ENCODE measurements around the gene KRT72.

The KRT72 gene

DNA sequence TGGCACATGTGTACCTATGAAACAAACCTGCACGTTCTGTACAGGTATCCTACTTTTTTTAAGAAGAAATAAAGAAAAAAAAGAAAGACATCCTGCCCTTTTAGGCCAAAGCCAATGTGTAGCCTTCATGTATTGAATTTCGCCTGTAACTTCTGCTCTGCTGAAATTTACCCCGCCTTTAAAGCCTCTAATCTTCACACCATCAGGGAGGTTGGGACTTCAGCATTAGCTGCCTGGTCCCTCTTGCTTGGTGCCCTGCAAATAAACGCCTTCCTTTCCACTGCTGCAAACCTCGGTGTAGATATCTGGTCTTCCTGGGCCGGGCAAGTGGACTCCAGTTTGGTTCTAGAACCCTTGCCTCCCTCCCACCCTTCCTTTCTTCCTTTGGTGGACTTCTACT is 45.7 kb downstream of the KRT72 start:
- TF ChIP-seq, protein P1, sequence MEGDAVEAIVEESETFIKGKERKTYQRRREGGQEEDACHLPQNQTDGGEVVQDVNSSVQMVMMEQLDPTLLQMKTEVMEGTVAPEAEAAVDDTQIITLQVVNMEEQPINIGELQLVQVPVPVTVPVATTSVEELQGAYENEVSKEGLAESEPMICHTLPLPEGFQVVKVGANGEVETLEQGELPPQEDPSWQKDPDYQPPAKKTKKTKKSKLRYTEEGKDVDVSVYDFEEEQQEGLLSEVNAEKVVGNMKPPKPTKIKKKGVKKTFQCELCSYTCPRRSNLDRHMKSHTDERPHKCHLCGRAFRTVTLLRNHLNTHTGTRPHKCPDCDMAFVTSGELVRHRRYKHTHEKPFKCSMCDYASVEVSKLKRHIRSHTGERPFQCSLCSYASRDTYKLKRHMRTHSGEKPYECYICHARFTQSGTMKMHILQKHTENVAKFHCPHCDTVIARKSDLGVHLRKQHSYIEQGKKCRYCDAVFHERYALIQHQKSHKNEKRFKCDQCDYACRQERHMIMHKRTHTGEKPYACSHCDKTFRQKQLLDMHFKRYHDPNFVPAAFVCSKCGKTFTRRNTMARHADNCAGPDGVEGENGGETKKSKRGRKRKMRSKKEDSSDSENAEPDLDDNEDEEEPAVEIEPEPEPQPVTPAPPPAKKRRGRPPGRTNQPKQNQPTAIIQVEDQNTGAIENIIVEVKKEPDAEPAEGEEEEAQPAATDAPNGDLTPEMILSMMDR (IDR thresholded peaks at IDR 0.05; ENCODE audit: insufficient read depth, low read length), result no peak
- no peak for TF ChIP-seq GABPA (IDR thresholded peaks at IDR 0.05; ENCODE audit: low read depth)
- TF ChIP-seq SPI1 (IDR thresholded peaks at IDR 0.05; ENCODE audit: borderline replicate concordance, low read depth), result no peak
- no peak for TF ChIP-seq POLR2AphosphoS5 (IDR thresholded peaks at IDR 0.05; ENCODE audit: low read depth)
- TF ChIP-seq, protein P2, sequence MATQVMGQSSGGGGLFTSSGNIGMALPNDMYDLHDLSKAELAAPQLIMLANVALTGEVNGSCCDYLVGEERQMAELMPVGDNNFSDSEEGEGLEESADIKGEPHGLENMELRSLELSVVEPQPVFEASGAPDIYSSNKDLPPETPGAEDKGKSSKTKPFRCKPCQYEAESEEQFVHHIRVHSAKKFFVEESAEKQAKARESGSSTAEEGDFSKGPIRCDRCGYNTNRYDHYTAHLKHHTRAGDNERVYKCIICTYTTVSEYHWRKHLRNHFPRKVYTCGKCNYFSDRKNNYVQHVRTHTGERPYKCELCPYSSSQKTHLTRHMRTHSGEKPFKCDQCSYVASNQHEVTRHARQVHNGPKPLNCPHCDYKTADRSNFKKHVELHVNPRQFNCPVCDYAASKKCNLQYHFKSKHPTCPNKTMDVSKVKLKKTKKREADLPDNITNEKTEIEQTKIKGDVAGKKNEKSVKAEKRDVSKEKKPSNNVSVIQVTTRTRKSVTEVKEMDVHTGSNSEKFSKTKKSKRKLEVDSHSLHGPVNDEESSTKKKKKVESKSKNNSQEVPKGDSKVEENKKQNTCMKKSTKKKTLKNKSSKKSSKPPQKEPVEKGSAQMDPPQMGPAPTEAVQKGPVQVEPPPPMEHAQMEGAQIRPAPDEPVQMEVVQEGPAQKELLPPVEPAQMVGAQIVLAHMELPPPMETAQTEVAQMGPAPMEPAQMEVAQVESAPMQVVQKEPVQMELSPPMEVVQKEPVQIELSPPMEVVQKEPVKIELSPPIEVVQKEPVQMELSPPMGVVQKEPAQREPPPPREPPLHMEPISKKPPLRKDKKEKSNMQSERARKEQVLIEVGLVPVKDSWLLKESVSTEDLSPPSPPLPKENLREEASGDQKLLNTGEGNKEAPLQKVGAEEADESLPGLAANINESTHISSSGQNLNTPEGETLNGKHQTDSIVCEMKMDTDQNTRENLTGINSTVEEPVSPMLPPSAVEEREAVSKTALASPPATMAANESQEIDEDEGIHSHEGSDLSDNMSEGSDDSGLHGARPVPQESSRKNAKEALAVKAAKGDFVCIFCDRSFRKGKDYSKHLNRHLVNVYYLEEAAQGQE (IDR thresholded peaks at IDR 0.05; ENCODE audit: insufficient replicate concordance, low read depth), result no peak
- no peak for DNase-seq (ENCODE audit: low read depth in 1 of 2, low spot score in 1 of 2)
- Histone ChIP-seq H3K27ac (replicated peaks) (no peak overlapping the region), H3K27me3 (ENCODE audit: insufficient read depth, poor library complexity, severe bottlenecking) (no peaks in the 10 kb centered on the region), H3K4me3 (replicated peaks; ENCODE audit: insufficient read depth, low read length) (no peak overlapping the region)

DNA sequence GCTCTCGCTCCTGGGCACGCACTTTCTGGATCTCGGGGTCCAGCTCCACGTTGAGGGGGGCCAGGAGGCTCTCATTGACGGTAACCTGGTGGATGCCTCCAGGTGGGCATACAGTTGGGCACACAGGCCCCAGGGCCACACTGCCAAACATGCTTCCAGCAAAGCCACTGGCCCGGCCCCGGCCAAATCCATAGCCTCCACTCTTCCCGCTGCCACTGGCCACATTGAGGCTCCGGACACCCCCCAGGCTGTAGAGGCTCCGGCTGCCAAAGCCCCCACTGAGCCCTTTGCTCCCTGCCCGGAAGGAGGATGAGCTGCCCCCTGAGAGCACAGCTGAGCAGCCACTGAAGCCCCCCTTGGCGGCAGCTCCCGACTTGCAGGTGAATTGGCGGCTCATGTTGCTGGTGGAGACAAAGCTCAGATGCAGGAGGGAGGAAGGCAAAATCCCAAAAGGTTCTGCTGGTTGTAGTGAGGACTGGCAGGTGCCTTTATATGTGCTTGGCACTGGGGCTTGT is 48.5 kb downstream of the KRT72 start, which contains the start of gene KRT71:
Gene KRT71 (minus strand): TSS at position 465 of the 515 bp plus-strand sequence. CDS start 68 bp downstream, at position 397.
- no peaks in the 10 kb centered on the region for H3K27me3 ChIP-seq (ENCODE audit: insufficient read depth, poor library complexity, severe bottlenecking)
- no peak within 1 kb of the TSS for H3K4me3 ChIP-seq (replicated peaks; ENCODE audit: insufficient read depth, low read length)
- TF ChIP-seq GABPA (IDR thresholded peaks at IDR 0.05; ENCODE audit: low read depth) (no peak), POLR2AphosphoS5 (IDR thresholded peaks at IDR 0.05; ENCODE audit: low read depth) (no peak), SPI1 (IDR thresholded peaks at IDR 0.05; ENCODE audit: borderline replicate concordance, low read depth) (no peak)
- TF ChIP-seq, protein P1 (IDR thresholded peaks at IDR 0.05; ENCODE audit: insufficient read depth, low read length), result no peak
- TF ChIP-seq, protein P2 (IDR thresholded peaks at IDR 0.05; ENCODE audit: insufficient replicate concordance, low read depth), result no peak
- H3K27ac ChIP-seq (replicated peaks), result no peak within 1 kb of the TSS
- no peak for DNase-seq (ENCODE audit: low read depth in 1 of 2, low spot score in 1 of 2)

DNA sequence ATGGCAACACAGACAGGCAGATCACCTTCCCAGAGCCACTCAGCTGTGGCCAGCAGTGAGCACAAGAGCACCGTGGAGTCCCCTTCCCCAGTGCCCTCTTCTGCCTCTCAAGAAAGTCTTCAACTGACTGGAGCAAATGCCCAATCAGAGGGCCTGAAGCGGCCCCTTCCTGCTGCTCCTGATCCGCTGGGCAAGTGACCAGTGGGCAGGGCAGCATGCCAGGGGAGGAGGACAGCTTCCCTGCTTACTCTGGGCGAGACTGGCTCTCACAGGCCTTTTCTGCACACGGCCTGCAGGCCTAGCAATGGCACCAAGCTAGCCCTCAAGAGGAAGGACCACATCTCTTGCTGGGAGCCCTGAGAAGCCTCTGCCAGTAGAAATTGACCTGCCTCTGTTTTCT is 49.2 kb downstream of the KRT72 start:
- Histone ChIP-seq H3K4me3 (replicated peaks; ENCODE audit: insufficient read depth, low read length) (no peak overlapping the region), H3K27me3 (ENCODE audit: insufficient read depth, poor library complexity, severe bottlenecking) (no peaks in the 10 kb centered on the region), H3K27ac (replicated peaks) (no peak overlapping the region)
- TF ChIP-seq GABPA (IDR thresholded peaks at IDR 0.05; ENCODE audit: low read depth) (no peak), POLR2AphosphoS5 (IDR thresholded peaks at IDR 0.05; ENCODE audit: low read depth) (no peak), SPI1 (IDR thresholded peaks at IDR 0.05; ENCODE audit: borderline replicate concordance, low read depth) (no peak)
- TF ChIP-seq, protein P2 (IDR thresholded peaks at IDR 0.05; ENCODE audit: insufficient replicate concordance, low read depth), result no peak
- TF ChIP-seq, protein P1 (IDR thresholded peaks at IDR 0.05; ENCODE audit: insufficient read depth, low read length), result no peak
- no peak for DNase-seq (ENCODE audit: low read depth in 1 of 2, low spot score in 1 of 2)
